WTC11 (cell line): ENCODE results near the gene SCRG1. TPM values are rescaled to one million over a fixed set of nuclear protein-coding genes. Genes with fewer than 3 reads are reported as not detected.

Experiments used
- ATAC-seq: fragments of 200-7000 bp; cut with Tn5 transposase; 2 replicates; pipeline ENCODE4 v1.10.0; 2021; ENCODE audit warnings: mild to moderate bottlenecking, moderate library complexity
- CTCF ChIA-PET: fragments of 300-600 bp; sonication (Branson Sonifier 250); formaldehyde crosslinking; loops from one replicate; lab custom pipeline; 2021; ENCODE audit warnings: antibody characterized with exemption; lab: Charles Lee
- POLR2A ChIA-PET: fragments of 350-600 bp; sonication (Branson Sonifier 250); formaldehyde crosslinking; loops from one replicate; lab custom pipeline; 2021; ENCODE audit warnings: antibody characterized with exemption; lab: Charles Lee
- DNase-seq: peaks from one replicate; pipeline ENCODE4 v3.0.0; 2021; ENCODE audit warnings: low spot score
- H3K27ac Mint-ChIP-seq: 2 replicates; pipeline ENCODE4 v1.8.0; 2021; ENCODE audit warnings: mixed read lengths
- H3K27me3 Mint-ChIP-seq: 2 replicates; pipeline ENCODE4 v1.8.0; 2021; ENCODE audit warnings: low read depth, mild to moderate bottlenecking, moderate library complexity, mixed read lengths
- H3K36me3 Mint-ChIP-seq: 2 replicates; pipeline ENCODE4 v1.8.0; 2021; ENCODE audit warnings: mixed read lengths
- H3K4me1 Mint-ChIP-seq: 2 replicates; pipeline ENCODE4 v1.8.0; 2022; ENCODE audit warnings: mixed read lengths
- H3K4me3 Mint-ChIP-seq: 2 replicates; pipeline ENCODE4 v1.8.0; 2021; ENCODE audit warnings: mild to moderate bottlenecking, moderate library complexity, mixed read lengths
- H3K9me3 Mint-ChIP-seq: 2 replicates; pipeline ENCODE4 v1.8.0; 2021; ENCODE audit warnings: mixed read lengths
- GTF2I ChIP-seq: fragments of 250-450 bp; sonication (Bioruptor Pico); conservative IDR thresholded peaks from 2 replicates; pipeline ENCODE4 v1.4.0; 2021; ENCODE audit warnings: mild to moderate bottlenecking
- IRF2 ChIP-seq: sonication (generic); formaldehyde crosslinking; IDR thresholded peaks from 2 replicates; pipeline ENCODE4 v1.8.0; 2022; ENCODE audit warnings: low read depth, missing genetic modification reagents, borderline replicate concordance
- MXD4 ChIP-seq: fragments of 250-450 bp; sonication (Bioruptor Pico); IDR thresholded peaks from 2 replicates; pipeline ENCODE4 v1.8.0; 2021; ENCODE audit warnings: mild to moderate bottlenecking, moderate library complexity, borderline replicate concordance
- NFATC4 ChIP-seq: fragments of 250-450 bp; sonication (Bioruptor Pico); IDR thresholded peaks from 2 replicates; pipeline ENCODE4 v1.9.0; 2021; ENCODE audit warnings: mild to moderate bottlenecking
- NR1H2 ChIP-seq: sonication (generic); formaldehyde crosslinking; IDR thresholded peaks from 2 replicates; pipeline ENCODE4 v1.9.0; 2021; ENCODE audit warnings: mild to moderate bottlenecking, moderate library complexity, missing genetic modification reagents
- SMAD4 ChIP-seq: sonication (generic); formaldehyde crosslinking; IDR thresholded peaks from 2 replicates; pipeline ENCODE4 v1.8.0; 2022; ENCODE audit warnings: mild to moderate bottlenecking, missing genetic modification reagents
- TEAD4 ChIP-seq: sonication (generic); formaldehyde crosslinking; IDR thresholded peaks from 2 replicates; pipeline ENCODE4 v1.8.0; 2022; ENCODE audit warnings: mild to moderate bottlenecking, missing genetic modification reagents
- ZNF263 ChIP-seq: sonication (generic); formaldehyde crosslinking; IDR thresholded peaks from 2 replicates; pipeline ENCODE4 v1.8.1; 2022; ENCODE audit warnings: low read depth, mild to moderate bottlenecking, moderate library complexity, missing genetic modification reagents
- ZNF317 ChIP-seq: sonication (generic); formaldehyde crosslinking; IDR thresholded peaks from 2 replicates; pipeline ENCODE4 v1.8.1; 2023; ENCODE audit warnings: low read depth, mild to moderate bottlenecking, moderate library complexity, missing genetic modification reagents, borderline replicate concordance
- total RNA-seq: library from RNA; stranded (reverse); gene quantifications from 3 replicates; pipeline ENCODE4 v1.2.3, GENCODE V29; 2021
- TF ChIP-seq, protein P1 (sequence below): sonication (generic); formaldehyde crosslinking; conservative IDR thresholded peaks from 2 replicates; pipeline ENCODE4 v1.8.1; 2023; ENCODE audit warnings: mild to moderate bottlenecking, low read depth, missing genetic modification reagents, moderate library complexity
- TF ChIP-seq, protein P2 (sequence below): sonication (generic); formaldehyde crosslinking; IDR thresholded peaks from 2 replicates; pipeline ENCODE4 v1.8.0; 2022; ENCODE audit warnings: mild to moderate bottlenecking, missing genetic modification reagents
- TF ChIP-seq, protein P3 (sequence below): sonication (generic); formaldehyde crosslinking; IDR thresholded peaks from 2 replicates; pipeline ENCODE4 v1.8.1; 2023; ENCODE audit warnings: mild to moderate bottlenecking, missing genetic modification reagents
- TF ChIP-seq, protein P4 (sequence below): fragments of 250-450 bp; sonication (Bioruptor Pico); IDR thresholded peaks from 2 replicates; pipeline ENCODE4 v1.9.0; 2021; ENCODE audit warnings: mild to moderate bottlenecking
- TF ChIP-seq, protein P5 (sequence below): fragments of 250-450 bp; sonication (Bioruptor Pico); IDR thresholded peaks from 2 replicates; pipeline ENCODE4 v1.9.0; 2021; ENCODE audit warnings: mild to moderate bottlenecking, borderline replicate concordance
- TF ChIP-seq, protein P6 (sequence below): fragments of 250-450 bp; sonication (Bioruptor Pico); IDR thresholded peaks from 2 replicates; pipeline ENCODE4 v1.8.0; 2021; ENCODE audit warnings: mild to moderate bottlenecking
- TF ChIP-seq, protein P7 (sequence below): sonication (generic); formaldehyde crosslinking; IDR thresholded peaks from 2 replicates; pipeline ENCODE4 v1.8.1; 2023; ENCODE audit warnings: mild to moderate bottlenecking, moderate library complexity, missing genetic modification reagents
- TF ChIP-seq, protein P8 (sequence below): fragments of 250-450 bp; sonication (Bioruptor Pico); IDR thresholded peaks from 2 replicates; pipeline ENCODE4 v1.9.0; 2021; ENCODE audit warnings: mild to moderate bottlenecking

Gene SCRG1
- total RNA-seq, 1 experiment from 2014 or later = not detected

DNA sequence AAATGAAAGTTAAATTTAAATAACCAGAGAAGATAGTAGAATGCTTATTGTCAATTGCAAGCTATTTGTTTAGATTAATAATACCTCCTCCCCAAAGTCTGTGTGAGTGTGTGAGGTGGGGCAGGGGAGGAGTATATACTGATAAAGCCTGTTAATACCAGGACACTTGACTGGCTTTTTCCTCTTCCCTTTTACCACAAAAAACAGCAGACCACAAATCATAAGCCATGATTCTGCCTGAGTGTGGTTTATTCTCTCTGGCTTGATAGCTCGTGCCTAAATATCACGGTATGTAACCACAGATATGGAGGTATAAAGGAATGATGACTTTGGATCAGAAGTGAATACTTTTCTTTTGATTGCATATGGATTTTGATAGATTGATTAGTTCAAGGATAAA is 21.9 kb upstream of the SCRG1 start (continued):
- TF ChIP-seq ZNF263 (CRISPR knock-in tag) (no peak), MXD4 (CRISPR knock-in tag) (no peak), IRF2 (no peak), NR1H2 (CRISPR knock-in tag) (no peak)
- TF ChIP-seq, protein P1, sequence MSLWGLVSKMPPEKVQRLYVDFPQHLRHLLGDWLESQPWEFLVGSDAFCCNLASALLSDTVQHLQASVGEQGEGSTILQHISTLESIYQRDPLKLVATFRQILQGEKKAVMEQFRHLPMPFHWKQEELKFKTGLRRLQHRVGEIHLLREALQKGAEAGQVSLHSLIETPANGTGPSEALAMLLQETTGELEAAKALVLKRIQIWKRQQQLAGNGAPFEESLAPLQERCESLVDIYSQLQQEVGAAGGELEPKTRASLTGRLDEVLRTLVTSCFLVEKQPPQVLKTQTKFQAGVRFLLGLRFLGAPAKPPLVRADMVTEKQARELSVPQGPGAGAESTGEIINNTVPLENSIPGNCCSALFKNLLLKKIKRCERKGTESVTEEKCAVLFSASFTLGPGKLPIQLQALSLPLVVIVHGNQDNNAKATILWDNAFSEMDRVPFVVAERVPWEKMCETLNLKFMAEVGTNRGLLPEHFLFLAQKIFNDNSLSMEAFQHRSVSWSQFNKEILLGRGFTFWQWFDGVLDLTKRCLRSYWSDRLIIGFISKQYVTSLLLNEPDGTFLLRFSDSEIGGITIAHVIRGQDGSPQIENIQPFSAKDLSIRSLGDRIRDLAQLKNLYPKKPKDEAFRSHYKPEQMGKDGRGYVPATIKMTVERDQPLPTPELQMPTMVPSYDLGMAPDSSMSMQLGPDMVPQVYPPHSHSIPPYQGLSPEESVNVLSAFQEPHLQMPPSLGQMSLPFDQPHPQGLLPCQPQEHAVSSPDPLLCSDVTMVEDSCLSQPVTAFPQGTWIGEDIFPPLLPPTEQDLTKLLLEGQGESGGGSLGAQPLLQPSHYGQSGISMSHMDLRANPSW = no peak
- TF ChIP-seq, protein P2, sequence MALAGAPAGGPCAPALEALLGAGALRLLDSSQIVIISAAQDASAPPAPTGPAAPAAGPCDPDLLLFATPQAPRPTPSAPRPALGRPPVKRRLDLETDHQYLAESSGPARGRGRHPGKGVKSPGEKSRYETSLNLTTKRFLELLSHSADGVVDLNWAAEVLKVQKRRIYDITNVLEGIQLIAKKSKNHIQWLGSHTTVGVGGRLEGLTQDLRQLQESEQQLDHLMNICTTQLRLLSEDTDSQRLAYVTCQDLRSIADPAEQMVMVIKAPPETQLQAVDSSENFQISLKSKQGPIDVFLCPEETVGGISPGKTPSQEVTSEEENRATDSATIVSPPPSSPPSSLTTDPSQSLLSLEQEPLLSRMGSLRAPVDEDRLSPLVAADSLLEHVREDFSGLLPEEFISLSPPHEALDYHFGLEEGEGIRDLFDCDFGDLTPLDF (CRISPR knock-in tag) = no peak

DNA sequence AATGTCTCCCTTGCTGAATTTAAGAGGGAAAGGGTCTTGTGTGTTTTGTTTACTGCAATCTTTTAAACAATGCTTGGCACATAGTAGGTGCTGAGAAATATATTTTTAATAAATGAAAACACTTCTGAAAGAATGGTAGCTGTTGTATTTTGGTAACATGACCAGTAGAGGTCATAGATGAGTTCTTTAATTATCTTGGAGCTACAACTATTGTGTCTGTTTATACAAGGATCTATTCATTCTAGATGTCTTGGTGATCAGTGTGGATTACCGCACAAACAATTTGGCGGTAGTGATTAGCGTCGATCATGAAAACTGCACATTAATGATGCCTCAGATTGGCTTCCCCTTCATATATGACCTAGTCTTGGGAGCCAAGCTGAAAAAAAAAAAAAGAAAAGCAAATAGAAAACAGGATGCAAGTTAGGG is 21.4 kb upstream of the SCRG1 start:
- Mint-ChIP-seq H3K27me3 (no peaks in the 10 kb centered on the region), H3K4me1 (no peaks in the 10 kb centered on the region), H3K9me3 (peaks cover 3% of the 10 kb centered on the region; the same call in 1 of the 2 replicates), H3K4me3 (no peak overlapping the region), H3K36me3 (no peaks in the 10 kb centered on the region), H3K27ac (no peak overlapping the region)
- 0 out of 2 replicates have a peak, but pooled peaks have one; percentile 36 for ATAC-seq
- POLR2A ChIA-PET = interaction anchor here (0.6 to 0.8 kb wide), 2 partner anchors 86 to 1179 kb away, joined by 3 to 4 read pairs; partner anchors contain the start of gene HMGB2
- DNase-seq = no peak
- CTCF ChIA-PET = interaction anchor here (0.6 to 4.6 kb wide), 32 partner anchors 9 to 407 kb away, joined by 3 to 30 read pairs (median 4); partner anchors contain the start of genes SAP30 and SCRG1
- TF ChIP-seq, protein P3, sequence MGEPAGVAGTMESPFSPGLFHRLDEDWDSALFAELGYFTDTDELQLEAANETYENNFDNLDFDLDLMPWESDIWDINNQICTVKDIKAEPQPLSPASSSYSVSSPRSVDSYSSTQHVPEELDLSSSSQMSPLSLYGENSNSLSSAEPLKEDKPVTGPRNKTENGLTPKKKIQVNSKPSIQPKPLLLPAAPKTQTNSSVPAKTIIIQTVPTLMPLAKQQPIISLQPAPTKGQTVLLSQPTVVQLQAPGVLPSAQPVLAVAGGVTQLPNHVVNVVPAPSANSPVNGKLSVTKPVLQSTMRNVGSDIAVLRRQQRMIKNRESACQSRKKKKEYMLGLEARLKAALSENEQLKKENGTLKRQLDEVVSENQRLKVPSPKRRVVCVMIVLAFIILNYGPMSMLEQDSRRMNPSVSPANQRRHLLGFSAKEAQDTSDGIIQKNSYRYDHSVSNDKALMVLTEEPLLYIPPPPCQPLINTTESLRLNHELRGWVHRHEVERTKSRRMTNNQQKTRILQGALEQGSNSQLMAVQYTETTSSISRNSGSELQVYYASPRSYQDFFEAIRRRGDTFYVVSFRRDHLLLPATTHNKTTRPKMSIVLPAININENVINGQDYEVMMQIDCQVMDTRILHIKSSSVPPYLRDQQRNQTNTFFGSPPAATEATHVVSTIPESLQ (CRISPR knock-in tag) = no peak
- TF ChIP-seq ZNF317 (CRISPR knock-in tag) = no peak
- no peak for TF ChIP-seq SMAD4 (CRISPR knock-in tag)
- TF ChIP-seq, protein P2 (CRISPR knock-in tag) = no peak
- TF ChIP-seq, protein P4, sequence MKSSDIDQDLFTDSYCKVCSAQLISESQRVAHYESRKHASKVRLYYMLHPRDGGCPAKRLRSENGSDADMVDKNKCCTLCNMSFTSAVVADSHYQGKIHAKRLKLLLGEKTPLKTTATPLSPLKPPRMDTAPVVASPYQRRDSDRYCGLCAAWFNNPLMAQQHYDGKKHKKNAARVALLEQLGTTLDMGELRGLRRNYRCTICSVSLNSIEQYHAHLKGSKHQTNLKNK (CRISPR knock-in tag) = no peak
- TF ChIP-seq, protein P5, sequence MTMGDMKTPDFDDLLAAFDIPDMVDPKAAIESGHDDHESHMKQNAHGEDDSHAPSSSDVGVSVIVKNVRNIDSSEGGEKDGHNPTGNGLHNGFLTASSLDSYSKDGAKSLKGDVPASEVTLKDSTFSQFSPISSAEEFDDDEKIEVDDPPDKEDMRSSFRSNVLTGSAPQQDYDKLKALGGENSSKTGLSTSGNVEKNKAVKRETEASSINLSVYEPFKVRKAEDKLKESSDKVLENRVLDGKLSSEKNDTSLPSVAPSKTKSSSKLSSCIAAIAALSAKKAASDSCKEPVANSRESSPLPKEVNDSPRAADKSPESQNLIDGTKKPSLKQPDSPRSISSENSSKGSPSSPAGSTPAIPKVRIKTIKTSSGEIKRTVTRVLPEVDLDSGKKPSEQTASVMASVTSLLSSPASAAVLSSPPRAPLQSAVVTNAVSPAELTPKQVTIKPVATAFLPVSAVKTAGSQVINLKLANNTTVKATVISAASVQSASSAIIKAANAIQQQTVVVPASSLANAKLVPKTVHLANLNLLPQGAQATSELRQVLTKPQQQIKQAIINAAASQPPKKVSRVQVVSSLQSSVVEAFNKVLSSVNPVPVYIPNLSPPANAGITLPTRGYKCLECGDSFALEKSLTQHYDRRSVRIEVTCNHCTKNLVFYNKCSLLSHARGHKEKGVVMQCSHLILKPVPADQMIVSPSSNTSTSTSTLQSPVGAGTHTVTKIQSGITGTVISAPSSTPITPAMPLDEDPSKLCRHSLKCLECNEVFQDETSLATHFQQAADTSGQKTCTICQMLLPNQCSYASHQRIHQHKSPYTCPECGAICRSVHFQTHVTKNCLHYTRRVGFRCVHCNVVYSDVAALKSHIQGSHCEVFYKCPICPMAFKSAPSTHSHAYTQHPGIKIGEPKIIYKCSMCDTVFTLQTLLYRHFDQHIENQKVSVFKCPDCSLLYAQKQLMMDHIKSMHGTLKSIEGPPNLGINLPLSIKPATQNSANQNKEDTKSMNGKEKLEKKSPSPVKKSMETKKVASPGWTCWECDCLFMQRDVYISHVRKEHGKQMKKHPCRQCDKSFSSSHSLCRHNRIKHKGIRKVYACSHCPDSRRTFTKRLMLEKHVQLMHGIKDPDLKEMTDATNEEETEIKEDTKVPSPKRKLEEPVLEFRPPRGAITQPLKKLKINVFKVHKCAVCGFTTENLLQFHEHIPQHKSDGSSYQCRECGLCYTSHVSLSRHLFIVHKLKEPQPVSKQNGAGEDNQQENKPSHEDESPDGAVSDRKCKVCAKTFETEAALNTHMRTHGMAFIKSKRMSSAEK (CRISPR knock-in tag) = no peak
- no peak for TF ChIP-seq TEAD4 (CRISPR knock-in tag)
- TF ChIP-seq NFATC4 (CRISPR knock-in tag) = no peak
- TF ChIP-seq GTF2I = no peak
- TF ChIP-seq, protein P6, sequence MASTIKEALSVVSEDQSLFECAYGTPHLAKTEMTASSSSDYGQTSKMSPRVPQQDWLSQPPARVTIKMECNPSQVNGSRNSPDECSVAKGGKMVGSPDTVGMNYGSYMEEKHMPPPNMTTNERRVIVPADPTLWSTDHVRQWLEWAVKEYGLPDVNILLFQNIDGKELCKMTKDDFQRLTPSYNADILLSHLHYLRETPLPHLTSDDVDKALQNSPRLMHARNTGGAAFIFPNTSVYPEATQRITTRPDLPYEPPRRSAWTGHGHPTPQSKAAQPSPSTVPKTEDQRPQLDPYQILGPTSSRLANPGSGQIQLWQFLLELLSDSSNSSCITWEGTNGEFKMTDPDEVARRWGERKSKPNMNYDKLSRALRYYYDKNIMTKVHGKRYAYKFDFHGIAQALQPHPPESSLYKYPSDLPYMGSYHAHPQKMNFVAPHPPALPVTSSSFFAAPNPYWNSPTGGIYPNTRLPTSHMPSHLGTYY (CRISPR knock-in tag) = no peak
- TF ChIP-seq, protein P7, sequence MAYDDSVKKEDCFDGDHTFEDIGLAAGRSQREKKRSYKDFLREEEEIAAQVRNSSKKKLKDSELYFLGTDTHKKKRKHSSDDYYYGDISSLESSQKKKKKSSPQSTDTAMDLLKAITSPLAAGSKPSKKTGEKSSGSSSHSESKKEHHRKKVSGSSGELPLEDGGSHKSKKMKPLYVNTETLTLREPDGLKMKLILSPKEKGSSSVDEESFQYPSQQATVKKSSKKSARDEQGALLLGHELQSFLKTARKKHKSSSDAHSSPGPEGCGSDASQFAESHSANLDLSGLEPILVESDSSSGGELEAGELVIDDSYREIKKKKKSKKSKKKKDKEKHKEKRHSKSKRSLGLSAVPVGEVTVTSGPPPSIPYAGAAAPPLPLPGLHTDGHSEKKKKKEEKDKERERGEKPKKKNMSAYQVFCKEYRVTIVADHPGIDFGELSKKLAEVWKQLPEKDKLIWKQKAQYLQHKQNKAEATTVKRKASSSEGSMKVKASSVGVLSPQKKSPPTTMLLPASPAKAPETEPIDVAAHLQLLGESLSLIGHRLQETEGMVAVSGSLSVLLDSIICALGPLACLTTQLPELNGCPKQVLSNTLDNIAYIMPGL (CRISPR knock-in tag) = no peak
- TF ChIP-seq, protein P8, sequence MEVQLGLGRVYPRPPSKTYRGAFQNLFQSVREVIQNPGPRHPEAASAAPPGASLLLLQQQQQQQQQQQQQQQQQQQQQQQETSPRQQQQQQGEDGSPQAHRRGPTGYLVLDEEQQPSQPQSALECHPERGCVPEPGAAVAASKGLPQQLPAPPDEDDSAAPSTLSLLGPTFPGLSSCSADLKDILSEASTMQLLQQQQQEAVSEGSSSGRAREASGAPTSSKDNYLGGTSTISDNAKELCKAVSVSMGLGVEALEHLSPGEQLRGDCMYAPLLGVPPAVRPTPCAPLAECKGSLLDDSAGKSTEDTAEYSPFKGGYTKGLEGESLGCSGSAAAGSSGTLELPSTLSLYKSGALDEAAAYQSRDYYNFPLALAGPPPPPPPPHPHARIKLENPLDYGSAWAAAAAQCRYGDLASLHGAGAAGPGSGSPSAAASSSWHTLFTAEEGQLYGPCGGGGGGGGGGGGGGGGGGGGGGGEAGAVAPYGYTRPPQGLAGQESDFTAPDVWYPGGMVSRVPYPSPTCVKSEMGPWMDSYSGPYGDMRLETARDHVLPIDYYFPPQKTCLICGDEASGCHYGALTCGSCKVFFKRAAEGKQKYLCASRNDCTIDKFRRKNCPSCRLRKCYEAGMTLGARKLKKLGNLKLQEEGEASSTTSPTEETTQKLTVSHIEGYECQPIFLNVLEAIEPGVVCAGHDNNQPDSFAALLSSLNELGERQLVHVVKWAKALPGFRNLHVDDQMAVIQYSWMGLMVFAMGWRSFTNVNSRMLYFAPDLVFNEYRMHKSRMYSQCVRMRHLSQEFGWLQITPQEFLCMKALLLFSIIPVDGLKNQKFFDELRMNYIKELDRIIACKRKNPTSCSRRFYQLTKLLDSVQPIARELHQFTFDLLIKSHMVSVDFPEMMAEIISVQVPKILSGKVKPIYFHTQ (CRISPR knock-in tag) = no peak
